Hippocampal formation (tissue), 2 donors: ENCODE data around the gene COA1.
"Not testable (repeated sequence)": the region's sequence is repeated elsewhere in the genome, so short reads cannot be mapped to it uniquely, and the experiment has no call there.

Source experiments
- DNase-seq, 2 donors: peaks; one replicate each; lab custom pipeline; 2025; lab: John Stamatoyannopoulos, UW

The COA1 gene, protein sequence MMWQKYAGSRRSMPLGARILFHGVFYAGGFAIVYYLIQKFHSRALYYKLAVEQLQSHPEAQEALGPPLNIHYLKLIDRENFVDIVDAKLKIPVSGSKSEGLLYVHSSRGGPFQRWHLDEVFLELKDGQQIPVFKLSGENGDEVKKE

DNA sequence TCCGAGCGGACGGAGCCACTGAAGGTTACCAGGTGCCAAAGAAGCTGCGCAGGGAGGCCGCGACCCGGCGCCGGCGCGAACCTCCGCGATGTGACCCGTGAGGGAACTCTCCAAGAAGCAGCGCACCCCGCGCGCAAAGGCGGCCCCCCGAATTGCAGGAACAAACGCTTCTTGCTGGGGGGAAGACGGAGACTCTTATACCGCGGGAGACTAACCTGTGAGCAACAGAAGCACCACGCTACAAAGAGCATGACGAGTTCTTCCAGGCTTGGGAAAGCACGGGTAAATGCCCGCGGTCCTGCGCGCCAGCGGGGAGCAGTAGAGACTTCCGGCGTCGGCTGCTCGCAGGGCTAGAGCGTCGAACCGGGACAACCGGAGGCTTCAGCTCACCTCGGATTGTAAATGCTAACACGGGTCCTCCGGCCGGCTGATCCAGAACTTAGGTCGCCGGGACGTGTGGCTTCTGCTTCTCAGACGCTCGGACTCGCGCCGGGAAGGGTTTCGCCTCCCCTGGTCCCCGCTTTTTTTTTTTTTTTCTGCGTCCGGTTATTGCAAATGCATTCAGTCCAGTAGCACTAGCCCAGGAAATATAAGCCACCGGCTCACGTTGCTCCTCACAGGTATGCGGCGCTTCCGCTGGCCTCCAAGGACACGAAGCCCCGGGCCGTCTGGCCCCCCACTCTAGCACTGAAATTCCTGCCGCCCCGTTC, at the start of gene COA1:
COA1 (minus strand) TSS at position 310 of the 710 bp plus-strand sequence. CDS start 80,909 bp downstream, outside the sequence.
- peak; percentile 83 to 84 for DNase-seq

DNA sequence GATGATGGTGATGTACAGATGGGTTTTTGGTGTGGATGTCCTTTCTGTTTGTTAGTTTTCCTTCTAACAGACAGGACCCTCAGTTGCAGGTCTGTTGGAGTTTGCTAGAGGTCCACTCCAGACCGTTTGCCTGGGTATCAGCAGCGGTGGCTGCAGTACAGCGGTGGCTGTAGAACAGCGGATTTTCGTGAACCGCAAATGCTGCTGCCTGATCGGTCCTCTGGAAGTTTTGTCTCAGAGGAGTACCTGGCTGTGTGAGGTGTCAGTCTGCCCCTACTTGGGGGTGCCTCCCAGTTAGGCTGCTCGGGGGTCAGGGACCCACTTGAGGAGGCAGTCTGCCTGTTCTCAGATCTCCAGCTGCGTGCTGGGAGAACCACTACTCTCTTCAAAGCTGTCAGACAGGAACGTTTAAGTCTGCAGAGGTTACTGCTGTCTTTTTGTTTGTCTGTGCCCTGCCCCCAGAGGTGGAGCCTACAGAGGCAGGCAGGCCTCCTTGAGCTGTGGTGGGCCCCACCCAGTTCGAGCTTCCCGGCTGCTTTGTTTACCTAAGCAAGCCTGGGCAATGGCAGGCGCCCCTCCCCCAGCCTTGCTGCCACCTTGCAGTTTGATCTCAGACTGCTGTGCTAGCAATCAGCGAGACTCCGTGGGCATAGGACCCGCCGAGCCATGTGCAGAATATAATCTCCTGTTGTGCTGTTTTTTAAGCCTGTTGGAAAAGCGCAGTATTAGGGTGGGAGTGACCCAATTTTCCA, 49.1 kb upstream of the COA1 start:
- not testable (repeated sequence) for DNase-seq

DNA sequence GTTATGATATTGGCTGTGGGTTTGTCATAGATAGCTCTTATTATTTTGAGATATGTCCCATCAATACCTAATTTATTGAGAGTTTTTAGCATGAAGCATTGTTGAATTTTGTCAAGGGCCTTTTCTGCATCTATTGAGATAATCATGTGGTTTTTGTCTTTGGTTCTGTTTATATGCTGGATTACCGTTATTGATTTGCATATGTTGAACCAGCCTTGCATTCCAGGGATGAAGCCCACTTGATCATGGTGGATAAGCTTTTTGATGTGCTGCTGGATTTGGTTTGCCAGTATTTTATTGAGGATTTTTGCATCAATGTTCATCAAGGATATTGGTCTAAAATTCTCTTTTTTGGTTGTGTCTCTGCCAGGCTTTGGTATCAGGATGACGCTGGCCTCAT, 45.9 kb upstream of the COA1 start:
- not testable (repeated sequence) for DNase-seq

DNA sequence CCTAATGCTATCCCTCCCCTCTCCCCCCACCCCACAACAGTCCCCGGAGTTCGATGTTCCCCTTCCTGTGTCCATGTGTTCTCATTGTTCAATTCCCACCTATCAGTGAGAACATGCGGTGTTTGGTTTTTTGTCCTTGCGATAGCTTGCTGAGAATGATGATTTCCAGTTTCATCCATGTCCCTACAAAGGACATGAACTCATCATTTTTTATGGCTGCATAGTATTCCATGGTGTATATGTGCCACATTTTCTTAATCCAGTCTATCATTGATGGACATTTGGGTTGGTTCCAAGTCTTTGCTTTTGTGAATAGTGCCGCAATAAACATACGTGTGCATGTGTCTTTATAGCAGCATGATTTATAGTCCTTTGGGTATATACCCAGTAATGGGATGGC, 43.9 kb upstream of the COA1 start:
- DNase-seq: not testable (repeated sequence)

DNA sequence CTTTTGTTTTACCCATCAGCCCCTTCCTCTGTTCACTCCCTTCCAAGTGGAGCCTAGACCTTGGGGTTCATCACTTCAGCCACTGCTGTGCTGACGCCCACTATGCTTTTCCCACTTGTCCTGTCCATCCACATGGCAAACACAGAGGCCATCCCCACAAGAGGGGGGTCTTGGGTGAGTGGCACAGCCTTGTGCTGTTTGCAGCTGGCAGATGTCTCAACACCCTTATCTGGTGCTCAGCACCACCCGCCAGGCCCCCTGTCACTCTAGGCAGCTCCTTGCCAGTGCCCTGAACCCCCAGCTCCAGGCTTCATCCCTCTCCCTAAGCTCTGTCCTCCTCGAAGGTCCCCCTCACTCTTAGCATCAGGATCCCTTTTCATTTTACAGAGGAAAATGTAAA, 42.2 kb upstream of the COA1 start:
- DNase-seq: no peak

DNA sequence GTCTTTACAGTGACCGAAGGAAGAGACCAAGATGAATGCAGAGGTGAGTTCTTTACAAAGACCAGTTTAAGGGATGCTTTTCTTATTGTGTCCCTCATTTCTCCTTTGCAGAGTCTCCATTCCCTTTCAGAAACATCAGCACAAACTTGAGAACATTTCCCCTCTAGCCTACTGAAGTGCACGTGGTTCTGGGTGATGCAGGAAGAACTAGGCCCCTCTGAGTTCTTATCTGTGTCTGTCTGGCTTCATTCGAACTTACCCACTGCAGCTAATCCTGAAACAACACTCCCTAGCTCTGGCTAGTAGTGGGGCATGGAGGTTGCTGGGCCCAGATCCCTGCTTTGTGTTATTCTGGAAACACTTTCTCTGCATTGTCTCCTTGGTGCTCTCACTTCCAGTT, 41.8 kb upstream of the COA1 start:
- DNase-seq: no peak

DNA sequence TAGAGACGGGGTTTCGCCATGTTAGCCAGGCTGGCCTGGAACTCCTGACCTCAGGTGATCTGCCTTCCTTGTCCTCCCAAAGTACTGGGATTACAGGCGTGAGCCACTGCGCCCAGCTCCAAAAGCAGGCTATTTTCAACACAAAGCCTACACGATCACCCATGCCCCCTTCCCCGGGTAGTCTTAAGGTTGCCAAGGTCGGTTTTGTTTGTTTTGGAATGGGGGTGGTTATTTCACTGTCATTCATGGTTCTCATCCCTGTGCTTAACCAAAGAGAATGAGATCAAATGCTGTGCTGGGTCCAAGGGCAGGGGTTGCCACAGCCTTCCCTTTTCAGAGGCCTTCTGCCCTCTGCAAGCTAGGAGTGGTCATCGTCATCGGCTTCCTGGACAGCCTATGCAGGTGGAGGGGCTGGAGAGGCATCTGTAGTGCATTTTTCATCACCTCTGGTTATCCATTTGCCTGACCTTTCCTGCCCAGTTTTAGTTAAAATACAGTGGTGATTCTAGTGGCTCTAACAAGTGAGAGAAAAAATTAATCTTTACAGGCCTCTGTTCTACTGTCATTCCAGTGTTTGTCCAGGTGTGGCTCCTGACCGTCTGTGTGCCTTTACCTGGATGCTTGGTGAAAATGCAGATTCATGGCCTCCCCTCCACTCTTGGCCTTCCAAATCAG, 40.6 kb upstream of the COA1 start:
- no peak for DNase-seq

DNA sequence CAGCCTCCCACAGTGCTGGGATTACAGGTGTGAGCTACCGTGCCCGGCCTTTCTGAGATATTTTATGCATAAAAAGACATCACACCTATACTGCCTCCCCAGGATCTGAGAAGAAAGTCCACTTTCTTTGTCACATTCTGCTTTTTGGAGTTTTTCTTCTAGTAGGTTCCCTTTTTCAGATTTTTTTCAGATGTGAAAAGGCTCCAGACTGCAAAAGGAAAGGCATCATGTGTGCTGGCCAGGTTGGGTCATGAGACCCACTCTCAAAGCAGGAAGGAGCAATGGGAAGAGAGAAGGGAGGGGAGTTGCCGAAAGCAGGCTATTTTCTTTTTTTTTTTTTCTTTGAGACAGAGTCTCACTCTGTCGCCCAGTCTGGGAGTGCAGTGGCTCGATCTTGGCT, 40.0 kb upstream of the COA1 start:
- no peak for DNase-seq

DNA sequence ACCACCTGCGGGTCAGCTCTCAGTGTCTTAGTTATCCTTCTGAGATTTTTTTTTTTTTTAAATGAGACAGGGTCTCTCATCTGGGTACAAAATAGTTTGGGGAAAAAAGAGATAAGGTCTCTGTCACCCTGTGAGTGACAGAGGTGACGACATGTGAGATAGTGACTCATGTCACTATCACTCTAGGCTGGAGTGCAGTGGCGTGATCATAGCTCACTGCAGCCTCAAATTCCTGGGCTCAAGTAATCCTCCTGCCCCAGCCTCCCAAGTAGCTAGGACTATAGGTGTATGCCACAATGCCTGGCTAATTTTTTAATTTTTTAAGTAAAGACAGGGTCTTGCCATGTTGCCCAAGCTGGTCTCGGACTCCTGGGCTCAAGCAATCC, 39.6 kb upstream of the COA1 start:
- DNase-seq: no peak

DNA sequence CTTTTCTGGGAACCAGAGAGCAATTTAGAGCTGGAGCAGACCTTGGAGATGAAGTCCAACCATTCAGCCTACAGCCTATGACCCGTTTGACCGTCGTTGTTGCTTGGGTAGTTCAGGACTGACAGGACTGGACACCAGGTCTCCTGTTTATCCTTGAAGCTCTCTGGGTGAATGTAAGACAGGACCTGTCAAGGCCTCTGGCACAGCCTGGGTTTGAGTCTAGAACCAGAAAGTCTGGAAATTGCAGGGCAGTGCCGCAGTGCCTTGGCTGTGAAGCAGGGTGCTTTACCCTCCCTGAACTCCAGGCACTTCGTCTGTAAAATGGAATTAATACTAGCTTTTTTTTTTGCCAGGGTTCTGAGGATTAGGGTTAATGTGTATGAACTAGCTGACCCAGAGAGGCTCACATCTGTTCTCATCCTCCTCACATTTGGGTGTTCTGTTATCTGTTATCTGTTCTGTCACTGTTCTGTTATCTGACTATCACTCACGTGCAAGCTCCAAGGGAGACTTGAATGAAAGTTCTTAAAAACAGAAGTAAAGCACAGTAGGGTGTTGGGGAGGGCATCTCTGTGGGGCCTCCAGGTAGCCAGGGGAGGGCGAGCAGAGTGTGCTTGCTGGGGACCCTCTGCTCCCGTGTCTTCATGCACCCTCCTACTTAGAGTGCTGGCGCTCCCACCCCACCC, 39.0 kb upstream of the COA1 start:
- DNase-seq: no peak

DNA sequence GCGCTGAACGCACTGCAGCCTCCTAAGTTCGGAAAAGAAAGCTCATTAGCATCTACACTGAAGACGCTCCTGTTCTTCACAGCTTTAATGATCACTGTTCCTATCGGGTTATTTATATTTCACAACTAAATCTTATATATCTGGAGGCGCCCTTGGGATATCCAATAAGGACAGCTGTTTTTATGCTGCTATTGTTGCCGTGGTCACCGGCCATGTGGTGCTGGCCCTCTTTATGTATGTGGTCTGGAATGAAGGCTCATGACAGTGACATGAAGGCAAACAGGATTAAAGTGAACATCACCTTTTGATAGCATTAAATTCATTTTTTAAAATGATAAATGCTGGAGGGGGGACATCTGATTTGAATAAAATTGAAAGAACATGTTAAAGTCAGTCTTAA, 38.0 kb upstream of the COA1 start:
- no peak for DNase-seq

DNA sequence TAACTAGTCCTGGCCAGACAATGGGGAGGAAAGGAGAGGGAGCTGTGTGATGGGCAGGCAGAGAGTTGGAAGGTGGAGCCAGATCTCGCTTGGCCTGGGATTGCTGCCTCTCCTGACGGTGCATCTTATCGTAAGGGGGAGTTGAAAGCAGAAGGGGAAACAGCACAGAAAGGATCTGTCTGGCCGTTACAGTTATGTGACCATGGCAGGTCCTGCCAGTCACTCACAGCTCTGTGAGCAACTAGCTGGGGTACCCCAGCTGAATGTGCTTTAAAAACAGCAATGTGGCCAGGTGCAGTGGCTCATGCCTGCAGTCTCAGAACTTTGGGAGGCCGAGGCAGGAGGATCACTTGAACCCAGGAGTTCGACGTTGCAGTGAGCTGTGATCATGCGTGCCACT, 37.2 kb upstream of the COA1 start:
- DNase-seq: no peak

DNA sequence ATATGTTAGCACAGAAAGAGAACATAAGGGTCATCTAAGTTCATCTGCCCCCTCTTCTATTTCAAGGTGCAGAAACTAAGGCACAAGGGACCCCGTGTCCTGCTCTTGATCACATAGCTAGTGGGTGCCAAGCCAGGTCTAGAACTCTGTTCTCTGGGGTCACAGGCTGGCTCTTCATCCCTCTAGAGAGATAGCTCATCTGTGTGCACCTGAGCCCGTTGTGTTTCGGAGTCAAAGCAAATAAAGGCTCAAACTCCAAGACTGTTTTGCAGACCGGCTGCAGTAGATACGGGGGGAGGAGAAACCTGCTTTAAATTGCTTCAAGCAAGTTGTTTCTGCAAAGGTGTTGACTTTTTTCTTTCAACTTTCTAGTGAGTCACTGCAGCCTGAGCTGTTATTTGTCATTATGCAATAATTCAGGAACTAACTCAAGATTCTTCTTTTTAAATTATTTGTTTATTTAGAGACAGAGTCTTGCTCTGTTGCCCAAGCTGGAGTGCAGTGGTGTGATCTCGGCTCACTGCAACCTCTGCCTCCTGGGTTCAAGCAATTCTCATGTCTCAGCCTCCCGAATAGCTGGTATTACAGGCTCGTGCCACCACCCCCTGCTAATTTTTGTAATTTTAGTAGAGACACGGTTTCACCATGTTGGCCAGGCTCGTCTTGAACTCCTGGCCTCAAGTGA, 35.6 kb upstream of the COA1 start:
- no peak for DNase-seq

DNA sequence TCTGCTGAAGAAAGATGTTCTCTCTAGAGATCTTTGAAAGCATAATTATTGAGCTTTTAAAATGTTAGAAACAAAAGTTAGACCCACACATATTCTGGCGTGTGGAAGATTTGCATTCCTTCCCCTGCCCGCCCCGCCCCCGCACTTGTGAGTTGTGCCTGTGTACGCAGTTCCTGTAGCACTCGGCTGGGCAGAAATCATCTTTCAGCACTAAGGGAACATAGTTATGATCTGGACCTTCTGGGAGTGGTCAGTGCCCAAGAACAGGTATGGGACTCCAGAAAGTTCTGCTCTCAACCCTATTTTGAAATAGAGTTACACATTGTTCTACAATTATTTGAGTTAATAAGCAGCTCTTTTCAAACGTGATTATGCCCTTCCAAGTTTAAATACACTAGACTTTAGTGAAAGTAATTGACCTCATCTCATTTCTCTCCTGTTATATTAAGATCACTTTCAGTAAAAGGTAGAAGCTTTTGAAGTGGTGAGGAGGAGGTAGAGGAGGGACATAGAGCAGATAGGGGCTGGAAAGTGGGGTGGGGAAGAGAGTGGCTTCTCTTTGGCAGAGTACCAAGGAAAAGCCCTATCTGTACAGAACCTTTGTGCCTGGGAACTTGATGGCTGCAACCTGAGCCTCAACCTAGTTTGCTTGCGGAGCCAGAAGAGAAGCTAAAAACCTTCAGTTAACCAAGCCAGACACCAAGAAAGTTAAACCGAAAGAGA, 34.9 kb upstream of the COA1 start:
- no peak for DNase-seq

DNA sequence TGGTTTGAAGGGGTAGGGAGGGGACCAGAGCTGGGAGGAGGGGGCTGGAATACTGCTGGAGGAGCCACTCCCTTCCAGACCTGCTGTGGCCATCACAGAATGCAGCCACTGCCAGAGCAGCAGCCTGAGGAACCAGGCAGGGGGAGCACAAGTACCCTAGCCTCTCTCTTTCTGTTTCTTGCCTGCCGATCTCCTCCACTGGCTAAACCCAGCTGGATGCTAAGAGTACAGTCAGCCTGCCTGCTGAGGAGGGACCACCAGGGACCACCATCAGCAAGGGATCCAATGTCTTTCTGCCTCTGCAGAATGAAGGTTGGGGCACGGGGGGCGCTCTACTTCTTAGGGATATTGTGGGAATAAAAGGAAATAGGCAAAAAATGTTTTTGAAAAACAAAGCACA, 33.9 kb upstream of the COA1 start:
- no peak for DNase-seq

DNA sequence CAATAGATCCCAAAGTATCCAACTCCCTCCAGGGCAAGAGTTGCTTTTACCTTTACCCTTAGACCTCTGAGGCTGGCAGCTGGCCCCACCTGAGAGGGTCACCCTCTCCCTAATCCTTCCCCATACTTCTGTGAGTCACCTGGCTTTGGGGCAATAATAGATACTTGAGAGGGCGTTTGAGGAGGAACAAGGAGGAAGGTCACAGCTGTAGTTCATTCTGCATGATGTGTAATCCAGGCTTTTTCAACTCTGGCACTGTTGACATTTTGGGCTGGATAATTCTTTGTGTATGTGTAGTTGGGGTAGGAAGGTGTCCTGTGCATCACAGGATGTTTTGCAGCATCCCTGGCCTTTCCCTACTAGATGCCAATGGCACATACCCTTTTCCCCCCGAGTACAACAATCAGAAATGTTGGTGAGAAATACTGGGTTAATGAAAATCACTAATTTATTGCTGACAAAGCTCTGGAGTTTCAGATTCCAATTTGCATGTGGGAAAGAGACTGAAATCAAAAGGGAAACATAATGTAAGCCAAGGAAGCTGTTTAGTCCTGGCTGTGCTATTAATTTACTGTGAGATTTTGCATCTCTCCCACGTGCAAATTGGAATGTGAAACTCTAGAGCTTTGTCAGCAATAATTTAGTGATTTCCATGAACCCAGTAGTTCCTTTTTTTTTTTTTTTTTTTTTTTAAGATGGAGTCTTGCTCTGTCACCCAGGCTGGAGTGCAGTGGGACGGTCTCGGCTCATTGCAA, 32.8 kb upstream of the COA1 start:
- no peak for DNase-seq

DNA sequence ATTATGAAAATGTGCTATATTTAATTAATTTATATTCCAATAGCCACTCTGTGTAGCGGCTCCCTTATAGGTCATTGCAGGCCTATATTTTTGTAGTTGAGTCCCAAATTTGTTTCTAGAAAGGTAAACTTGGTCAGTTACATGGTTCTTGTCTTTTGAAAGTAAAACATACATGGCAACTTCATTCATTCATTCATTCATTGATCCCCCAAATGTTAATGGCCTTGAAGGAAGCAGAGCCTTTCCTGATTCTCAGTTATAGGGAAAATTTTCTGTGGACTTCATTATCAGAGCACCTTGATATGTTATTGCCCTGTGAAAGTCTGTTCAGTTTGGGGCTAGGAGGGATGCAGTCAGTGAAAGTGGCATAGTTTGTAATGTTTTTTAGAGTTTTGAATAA, 32.1 kb upstream of the COA1 start:
- no peak for DNase-seq

DNA sequence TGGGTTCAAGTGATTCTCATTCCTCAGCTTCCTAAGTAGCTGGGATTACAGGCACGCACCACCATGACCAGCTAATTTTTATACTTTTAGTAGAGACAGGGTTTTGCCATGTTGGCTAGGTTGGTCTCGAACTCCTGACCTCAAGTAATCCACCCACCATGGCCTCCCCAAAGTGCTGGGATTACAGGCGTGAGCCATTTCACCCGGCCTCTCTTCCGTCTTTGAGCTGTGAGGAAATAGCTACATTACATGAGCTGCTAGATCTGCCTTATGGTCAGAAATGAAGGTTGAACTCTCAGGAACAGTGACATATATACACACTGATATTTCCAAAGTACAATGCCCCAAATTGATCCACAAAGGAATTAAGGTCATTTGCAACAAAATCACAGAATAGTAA, 31.5 kb upstream of the COA1 start:
- DNase-seq: no peak

DNA sequence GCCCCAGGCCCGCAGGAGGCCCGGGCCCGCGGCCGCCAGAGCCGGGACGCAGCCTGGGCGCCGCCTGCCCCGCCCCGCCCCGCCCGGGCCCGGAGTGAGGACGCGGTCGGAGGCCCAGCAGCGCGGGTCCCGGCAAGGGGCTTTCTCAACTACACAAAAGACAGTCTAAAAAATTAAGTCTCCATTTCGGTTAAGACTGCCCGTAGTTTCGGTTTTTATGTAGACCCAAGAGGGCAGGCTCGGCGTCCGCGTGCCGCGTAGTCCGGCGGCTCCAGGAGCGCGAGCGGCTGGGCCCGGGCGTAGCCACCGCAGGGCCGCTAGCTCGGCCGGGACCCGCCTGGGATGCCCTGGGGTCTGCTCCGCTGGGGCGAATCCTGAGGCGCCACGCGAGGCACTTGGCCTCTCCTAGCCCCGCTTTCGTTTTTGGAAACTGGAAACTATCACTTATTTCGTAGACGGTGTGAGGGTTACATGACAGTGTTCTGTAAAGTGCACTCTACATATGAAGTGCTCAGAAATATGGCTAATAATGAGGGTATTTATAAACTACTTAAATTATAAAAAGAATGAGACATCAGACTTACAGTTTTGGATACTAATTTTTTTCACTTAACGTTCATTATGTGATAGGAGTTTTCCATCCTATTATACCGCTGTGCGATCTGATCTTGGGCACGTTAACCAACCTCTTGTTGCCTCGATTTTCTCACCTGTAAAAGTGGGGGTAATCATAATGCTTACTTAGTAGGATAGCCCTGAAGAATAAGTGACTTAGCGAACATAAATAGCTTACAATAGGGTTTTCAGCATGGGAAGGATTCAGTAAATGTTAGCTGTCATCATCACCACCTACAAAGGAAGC, 29.7 kb upstream of the COA1 start:
- peak in 1 of 2 donors; percentile 3 for DNase-seq
